Stimulated activated CD4-positive, alpha-beta T cell treated with anti-CD3 and anti-CD28 coated beads, Interleukin-12 subunit alpha, Interleukin-12 subunit beta, amount 100 ng/mL, for 4 hours (primary cell): ENCODE data around the gene USP2.

ENCODE experiments used
- DNase-seq: peaks from one replicate; pipeline ENCODE4 v3.0.0-alpha.2; 2020

Gene USP2

GRCh38 chr11:119363081-119363850, 18.2 kb downstream of the USP2 start:
- no peak for DNase-seq

GRCh38 chr11:119362741-119363080, 18.8 kb downstream of the USP2 start:
- no peak for DNase-seq

GRCh38 chr11:119361941-119362725, 19.4 kb downstream of the USP2 start:
- DNase-seq: no peak

- peak; percentile 33 for DNase-seq
Observed at GRCh38 chr11:119361056-119361787, 20.3 kb downstream of the USP2 start.

- no peak for DNase-seq
Observed at GRCh38 chr11:119359365-119360214, 21.9 kb downstream of the USP2 start.

- DNase-seq: no peak
Observed at GRCh38 chr11:119357074-119357473, 24.4 kb downstream of the USP2 start.

- DNase-seq: peak; percentile 68
Observed at GRCh38 chr11:119356349-119357031, 25.0 kb downstream of the USP2 start.

GRCh38 chr11:119355091-119355843, 26.2 kb downstream of the USP2 start:
- DNase-seq: no peak

GRCh38 chr11:119352857-119353260, 28.6 kb downstream of the USP2 start:
- DNase-seq: no peak

- DNase-seq: no peak
Observed at GRCh38 chr11:119351232-119351631, 30.3 kb downstream of the USP2 start.

GRCh38 chr11:119350302-119350701, 31.2 kb downstream of the USP2 start:
- DNase-seq: no peak

GRCh38 chr11:119347940-119348605, 33.4 kb downstream of the USP2 start:
- no peak for DNase-seq

GRCh38 chr11:119347242-119347641, 34.2 kb downstream of the USP2 start:
- DNase-seq: no peak

GRCh38 chr11:119346605-119347004, 34.9 kb downstream of the USP2 start, which contains the start of gene MFRP:
TSS of gene MFRP (minus strand) at chr11:119346705. CDS start at chr11:119346513, 192 bp downstream.
- DNase-seq: no peak

GRCh38 chr11:119345685-119346084, 35.8 kb downstream of the USP2 start:
- no peak for DNase-seq

GRCh38 chr11:119344291-119345010, 37.0 kb downstream of the USP2 start:
- DNase-seq: no peak

GRCh38 chr11:119343726-119344125, 37.8 kb downstream of the USP2 start:
- no peak for DNase-seq

GRCh38 chr11:119342362-119343130, 38.9 kb downstream of the USP2 start:
- no peak for DNase-seq

GRCh38 chr11:119342023-119342300, 39.5 kb downstream of the USP2 start:
- DNase-seq: no peak
